Suprapubic skin (tissue), 3 donors: Measurements from ENCODE around the gene ZCCHC2.

Source experiments
- CTCF ChIP-seq, 2 donors: fragments of 200-600 bp in 1 of 2; fragments of 450-650 bp in 1 of 2; sonication (generic) in 1 of 2; IDR thresholded peaks; one replicate each; pipeline ENCODE4 v1.5.1; 2016 to 2019; ENCODE audit warnings: antibody characterized with exemption in 2 of 2, mild to moderate bottlenecking in 1 of 2, moderate library complexity in 1 of 2
- EP300 ChIP-seq: sonication (generic); formaldehyde crosslinking; IDR thresholded peaks from one replicate; pipeline ENCODE4 v1.6.1; 2017; ENCODE audit warnings: antibody characterized with exemption

GRCh38 chr18:62576271-62576670 lies 53.4 kb downstream of the ZCCHC2 start:
- TF ChIP-seq CTCF (IDR thresholded peaks at IDR 0.05) (no peak), EP300 (no peak)
